SK-N-MC (cell line): ENCODE results near the gene PEX10.

Source experiments
- EZH2 ChIP-seq: fragments of 200-600 bp; sonication (generic); IDR thresholded peaks from one replicate; pipeline ENCODE4 v1.6.1; 2017; ENCODE audit warnings: antibody characterized with exemption
- POLR2AphosphoS5 ChIP-seq: IDR thresholded peaks from 2 replicates; pipeline ENCODE4 v1.6.1; 2012; ENCODE audit warnings: mild to moderate bottlenecking, low read depth, low read length, borderline replicate concordance

- no peak for TF ChIP-seq POLR2AphosphoS5
- no peak for TF ChIP-seq EZH2
Observed at GRCh38 chr1:2437617-2438016, 25.3 kb upstream of the PEX10 start.
